ENCODE results near the gene GSK3A.
A peak's percentile ranks its signal among the peaks of the same experiment; 100 is the strongest.

Gene GSK3A

GRCh38 chr19:42247640-42248199 lies 5.3 kb upstream of the GSK3A start:
- DNase-seq, result no peak

DNA sequence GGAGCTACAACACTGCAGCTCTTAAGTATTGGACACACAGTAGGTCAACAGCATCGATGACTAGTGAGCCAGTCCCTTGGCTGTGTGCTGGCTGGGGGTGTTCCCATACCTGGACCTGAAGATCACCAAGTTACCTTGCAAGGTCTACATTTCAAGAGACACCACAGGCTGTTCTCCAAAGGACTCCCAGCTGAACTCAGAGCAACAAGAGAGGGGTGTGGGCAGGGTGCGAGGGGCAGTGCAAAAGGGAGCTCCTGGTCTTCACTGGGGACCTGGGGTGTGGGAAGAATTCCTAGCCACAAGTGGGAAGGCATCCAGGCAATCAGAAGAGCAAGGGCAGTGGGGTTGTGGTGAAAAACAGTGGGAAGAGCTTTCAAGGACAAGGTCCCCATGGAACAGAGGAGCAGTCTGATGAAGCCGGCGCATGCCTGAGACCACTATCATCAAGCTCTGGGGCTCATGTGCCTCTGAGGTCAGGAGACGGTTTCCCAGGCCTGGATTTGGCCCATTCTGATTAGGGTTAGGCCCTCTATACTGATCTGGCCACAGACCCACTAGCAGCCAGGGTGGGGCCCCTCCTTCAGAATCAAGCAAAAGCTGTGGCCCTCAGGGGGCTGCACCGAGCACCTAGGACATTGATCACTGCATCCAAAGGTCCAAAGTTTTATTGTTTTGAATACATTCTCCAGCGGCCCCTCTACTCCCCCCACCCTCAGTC lies 4.7 kb upstream of the GSK3A start:
- peak; percentile 39 for DNase-seq

DNA sequence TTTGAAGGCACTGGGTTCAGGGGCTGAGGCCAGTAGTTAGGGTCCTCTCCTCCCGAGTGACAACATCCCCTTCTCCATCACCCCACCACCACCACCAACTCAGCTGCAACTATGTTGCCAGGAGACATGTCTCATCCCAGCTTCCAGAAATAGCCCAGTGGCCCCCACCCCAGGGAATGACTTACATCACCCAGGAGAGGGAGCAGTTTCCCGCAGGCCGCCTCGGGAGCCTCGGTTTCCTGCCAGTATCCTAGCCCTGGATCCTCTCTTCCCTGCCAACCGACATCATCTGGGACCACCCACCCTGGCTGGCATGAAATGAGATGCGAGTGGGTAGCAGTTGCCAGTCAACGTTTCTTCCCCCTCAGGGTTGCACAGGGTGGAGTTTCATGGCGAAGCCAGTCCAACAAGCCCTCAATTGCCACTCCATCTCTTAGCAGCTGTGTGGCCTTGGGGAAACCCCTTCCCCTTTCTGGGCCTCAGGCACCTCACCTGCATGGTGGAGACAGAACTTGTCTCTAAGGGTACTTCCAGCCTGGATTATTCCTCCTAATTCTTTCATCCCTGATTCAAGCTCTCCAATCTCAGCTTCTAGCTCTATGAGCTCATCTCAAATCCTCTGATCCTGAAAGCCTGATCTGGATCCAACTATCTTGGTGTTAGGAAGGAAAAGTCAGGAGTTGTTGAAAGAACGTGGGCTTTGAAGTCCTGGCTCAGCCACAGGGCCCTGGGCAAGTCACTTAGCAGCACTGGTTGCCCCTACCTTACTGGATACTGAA lies 3.9 kb upstream of the GSK3A start:
- DNase-seq, result peak; percentile 82

DNA sequence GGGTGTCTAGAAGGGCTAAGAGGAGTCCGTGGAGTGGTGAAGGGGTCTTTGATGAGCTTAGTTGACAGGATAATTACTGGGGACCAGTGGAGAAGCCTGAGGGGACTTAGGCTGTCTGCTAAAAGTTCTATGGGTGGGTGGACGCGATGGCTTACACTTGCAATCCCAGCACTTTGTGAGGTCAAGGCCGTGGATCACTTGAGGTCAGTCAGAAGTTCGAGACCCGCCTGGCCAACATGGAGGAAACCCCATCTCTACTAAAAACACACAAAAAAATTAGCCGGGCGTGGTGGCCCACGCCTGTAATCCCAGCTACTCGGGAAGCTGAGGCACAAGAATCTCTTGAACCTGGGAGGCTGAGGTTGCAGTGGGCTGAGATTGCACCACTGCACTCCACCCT lies 2.8 kb upstream of the GSK3A start:
- no peak for DNase-seq

DNA sequence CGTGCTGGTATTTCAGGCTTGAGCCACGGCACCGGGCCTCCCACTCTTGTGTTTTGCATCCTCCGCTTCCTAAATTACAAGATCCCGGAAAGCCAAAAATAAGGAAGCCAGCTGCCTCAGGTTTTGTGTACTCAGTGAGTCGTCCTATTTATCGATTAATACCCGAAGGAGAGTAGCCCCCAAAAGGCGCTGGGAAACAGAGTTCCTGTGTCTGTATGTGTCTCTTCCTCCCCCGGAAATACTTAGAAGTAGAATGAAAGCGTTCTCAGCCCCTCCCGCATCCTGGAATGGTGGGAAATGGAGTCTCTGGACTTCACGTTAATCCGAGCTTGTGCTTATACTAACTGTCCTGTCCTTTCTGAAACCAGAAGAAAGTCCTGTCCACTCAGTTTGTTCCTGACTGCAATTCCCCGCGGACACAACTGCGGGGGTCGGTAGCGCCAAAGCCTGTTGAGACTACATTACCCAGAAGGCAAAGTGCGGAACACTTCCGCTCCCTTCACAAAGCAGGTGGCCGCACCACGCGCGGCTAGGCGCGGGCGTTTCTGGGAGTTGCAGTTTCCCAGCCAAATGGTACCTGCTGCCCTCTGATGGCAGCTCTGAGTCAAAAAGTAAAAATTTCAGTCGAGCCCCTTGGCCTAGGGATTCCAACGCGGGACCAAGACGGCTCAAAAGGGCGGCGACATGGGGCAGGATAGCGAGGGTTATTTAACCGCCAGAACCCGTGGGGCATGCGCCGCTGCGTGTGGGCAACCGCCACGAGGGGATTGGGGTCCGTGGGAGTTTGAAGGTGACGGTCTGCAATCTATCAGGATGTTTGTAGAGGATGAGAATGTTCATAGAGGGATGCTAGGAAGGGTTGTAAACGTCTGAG lies 2.2 kb upstream of the GSK3A start:
- peak; percentile 96 for DNase-seq

- DNase-seq, result no peak
These were observed 312 bp downstream of the GSK3A start for GRCh38 chr19:42242069-42242511.

- no peak for DNase-seq
These were observed 1.1 kb downstream of the GSK3A start for GRCh38 chr19:42241279-42241678.

- DNase-seq, result no peak
These were observed 2.7 kb downstream of the GSK3A start for GRCh38 chr19:42239544-42240220.

DNA sequence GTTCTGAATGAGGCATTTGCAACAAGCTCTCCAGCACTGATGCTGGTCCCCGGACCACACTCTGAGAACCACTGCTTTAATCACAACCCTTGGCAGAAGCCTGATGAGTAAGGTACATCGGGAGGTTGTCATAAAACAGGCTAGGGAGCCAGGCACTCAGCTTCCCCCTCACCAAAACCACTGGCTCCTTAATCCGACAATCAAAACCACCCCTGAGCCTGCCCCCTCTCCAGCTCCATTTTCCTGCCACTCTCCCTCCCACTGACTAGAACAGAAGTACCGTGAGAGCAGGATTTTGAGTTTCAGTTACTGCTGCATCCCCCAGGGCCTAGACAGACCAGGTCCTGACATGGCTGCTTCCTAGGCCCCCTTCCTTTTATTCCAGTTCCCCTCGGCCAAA lies 7.2 kb downstream of the GSK3A start:
- DNase-seq, result no peak

- no peak for DNase-seq
These were observed 8.0 kb downstream of the GSK3A start for GRCh38 chr19:42234364-42234763.

- no peak for DNase-seq
These were observed 8.6 kb downstream of the GSK3A start for GRCh38 chr19:42233678-42234292.

DNA sequence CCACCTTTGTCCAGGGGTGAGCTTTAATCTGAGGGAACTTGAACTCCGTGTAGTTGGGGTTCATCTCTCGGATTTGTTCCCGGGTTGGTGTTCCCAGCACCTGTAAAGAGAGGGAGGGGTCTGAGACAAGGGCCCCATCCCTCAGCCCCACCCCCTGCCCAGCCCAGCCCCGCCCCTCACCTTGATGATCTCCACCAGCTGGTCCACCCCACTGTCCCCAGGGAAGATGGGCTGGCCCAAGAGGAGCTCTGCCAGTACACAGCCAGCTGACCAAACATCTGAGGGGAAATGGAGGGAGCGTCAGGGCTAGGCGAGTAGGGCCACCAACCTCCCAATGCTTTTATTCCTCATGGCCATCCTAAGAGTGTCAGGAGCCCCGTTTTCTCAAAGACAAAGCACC lies 9.3 kb downstream of the GSK3A start:
- no peak for DNase-seq

DNA sequence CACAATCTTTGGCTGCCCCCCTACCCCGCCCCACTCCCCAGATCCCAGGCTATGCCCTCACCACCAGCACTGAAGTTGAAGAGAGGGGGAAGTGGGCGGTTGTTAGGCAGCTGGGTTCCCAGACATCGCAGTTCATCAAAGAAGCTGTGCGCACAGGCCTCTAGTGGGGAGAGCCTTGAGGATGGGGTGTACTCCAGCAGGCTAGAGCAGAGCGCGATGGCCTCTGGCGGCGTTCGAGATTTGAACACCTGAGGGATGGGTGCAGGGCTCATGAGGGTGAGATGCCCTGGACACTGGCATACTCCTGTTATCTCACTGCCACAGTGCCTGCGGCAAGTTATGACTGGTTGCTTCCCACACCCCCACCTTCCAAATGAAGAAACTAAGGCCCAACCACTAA lies 10.0 kb downstream of the GSK3A start:
- DNase-seq, result no peak

DNA sequence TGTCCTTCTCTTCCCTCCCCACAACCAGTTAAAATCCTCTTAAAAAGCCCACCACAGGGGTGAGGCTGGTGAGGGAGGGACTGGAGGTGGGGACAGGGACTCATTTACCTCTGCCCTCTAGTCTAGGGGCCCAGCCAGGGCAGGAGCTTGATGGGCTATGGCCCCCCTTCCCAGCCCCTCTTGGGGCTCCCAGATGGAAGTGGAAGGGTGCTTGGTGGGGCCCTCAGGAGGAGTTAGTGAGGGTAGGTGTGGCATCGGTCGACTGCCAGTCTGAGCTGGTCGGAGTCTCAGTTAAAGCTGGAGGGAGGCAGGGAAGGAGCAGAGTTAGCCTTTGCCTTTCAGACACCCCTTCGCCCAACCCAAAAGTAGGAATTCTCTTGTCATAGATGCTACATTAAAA lies 11.8 kb downstream of the GSK3A start:
- DNase-seq, result no peak

DNA sequence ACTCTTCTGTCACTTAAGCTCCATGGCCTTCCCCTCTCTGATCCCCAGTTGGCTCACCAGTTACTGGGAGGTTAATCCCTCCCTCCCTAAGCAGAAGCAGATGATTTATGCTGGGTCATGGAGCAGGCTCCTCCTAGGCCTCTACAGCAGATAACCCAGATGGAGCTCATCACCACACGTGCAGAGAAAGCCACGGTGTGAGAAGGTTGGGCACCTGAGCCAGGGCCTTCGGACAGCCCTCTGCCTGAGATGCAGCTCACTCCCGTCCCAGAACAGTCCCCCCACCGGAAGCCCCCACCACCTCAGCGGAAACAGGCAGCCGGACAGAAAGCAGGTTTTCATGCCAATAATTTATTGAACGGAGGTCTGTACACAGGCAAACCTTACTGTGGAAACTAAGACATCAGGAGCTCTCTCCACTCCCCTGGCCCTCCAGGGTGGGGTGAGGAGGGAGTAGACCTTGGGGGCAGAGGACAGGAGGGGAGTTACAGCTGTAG lies 12.5 kb downstream of the GSK3A start:
- DNase-seq, result no peak

GRCh38 chr19:42229301-42229854 lies 13.0 kb downstream of the GSK3A start:
- DNase-seq, result no peak

DNA sequence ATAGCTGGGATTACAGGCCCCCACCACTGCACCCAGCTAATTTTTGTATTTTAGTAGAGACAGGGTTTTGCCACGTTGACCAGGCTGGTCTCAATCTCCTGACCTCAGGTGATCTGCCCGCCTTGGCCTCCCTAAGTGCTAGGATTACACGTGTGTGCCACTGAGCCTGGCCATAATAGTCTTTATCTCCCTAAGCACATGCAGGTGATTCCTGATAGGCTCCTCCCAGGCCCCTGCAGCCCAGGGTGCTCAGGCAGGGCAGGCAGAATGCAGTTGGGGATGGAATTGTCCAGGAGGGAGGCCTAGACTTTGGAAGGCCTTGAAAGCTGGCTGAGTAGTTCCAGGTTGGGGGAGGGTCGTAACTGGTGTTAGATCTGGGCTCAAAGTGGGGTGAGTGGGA lies 13.8 kb downstream of the GSK3A start:
- no peak for DNase-seq

- no peak for DNase-seq
These were observed 15.5 kb downstream of the GSK3A start for GRCh38 chr19:42226886-42227285.

DNA sequence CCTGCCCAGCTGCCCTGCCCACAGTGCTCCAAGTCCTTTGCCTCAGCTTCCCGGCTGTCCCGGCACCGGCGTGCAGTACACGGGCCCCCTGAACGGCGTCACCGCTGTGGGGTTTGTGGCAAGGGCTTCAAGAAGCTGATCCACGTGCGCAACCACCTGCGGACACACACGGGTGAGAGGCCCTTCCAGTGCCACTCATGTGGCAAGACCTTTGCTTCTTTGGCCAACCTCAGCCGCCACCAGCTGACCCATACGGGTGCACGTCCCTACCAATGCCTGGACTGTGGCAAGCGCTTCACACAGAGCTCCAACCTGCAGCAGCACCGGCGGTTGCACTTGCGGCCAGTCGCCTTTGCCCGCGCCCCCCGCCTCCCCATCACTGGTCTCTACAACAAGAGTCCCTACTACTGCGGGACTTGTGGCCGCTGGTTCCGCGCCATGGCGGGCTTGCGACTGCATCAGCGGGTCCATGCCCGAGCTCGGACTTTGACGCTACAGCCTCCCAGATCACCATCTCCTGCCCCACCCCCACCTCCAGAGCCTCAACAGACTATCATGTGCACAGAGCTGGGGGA lies 16.6 kb downstream of the GSK3A start:
- DNase-seq, result no peak

- no peak for DNase-seq
These were observed 17.3 kb downstream of the GSK3A start for GRCh38 chr19:42224940-42225717.
